ENCODE results near the gene SUMO2.
"Not testable (repeated sequence)": the region's sequence is repeated elsewhere in the genome, so short reads cannot be mapped to it uniquely, and the experiment has no call there.

Gene SUMO2

GRCh38 chr17:75163074-75163473 is 19.7 kb downstream of the SUMO2 start:
- H3K9me3 ChIP-seq (ENCODE audit: severe bottlenecking): no peaks in the 10 kb centered on the region
- no peak for DNase-seq
- H3K4me3 ChIP-seq (ENCODE audit: low read depth, low read length): no peak overlapping the region
- no peaks in the 10 kb centered on the region for H3K27me3 ChIP-seq (ENCODE audit: insufficient read depth, low read depth, severe bottlenecking)
- H3K27ac ChIP-seq: no peak overlapping the region
- peaks cover 86% of the 10 kb centered on the region for H3K36me3 ChIP-seq
- TF ChIP-seq CTCF (IDR thresholded peaks at IDR 0.05; ENCODE audit: low read depth, low read length): no peak

- no peaks in the 10 kb centered on the region for H3K9me3 ChIP-seq (ENCODE audit: severe bottlenecking)
- no peak overlapping the region for H3K27ac ChIP-seq
- DNase-seq: no peak
- H3K27me3 ChIP-seq (ENCODE audit: insufficient read depth, low read depth, severe bottlenecking): no peaks in the 10 kb centered on the region
- TF ChIP-seq CTCF (IDR thresholded peaks at IDR 0.05; ENCODE audit: low read depth, low read length): no peak
- H3K36me3 ChIP-seq: peaks cover 74% of the 10 kb centered on the region
- no peak overlapping the region for H3K4me3 ChIP-seq (ENCODE audit: low read depth, low read length)
Measured at GRCh38 chr17:75160211-75160610, 22.5 kb downstream of the SUMO2 start.

GRCh38 chr17:75159196-75160031 is 23.3 kb downstream of the SUMO2 start:
- H3K4me3 ChIP-seq (ENCODE audit: low read depth, low read length): no peak overlapping the region
- H3K27ac ChIP-seq: no peak overlapping the region
- H3K36me3 ChIP-seq: peaks cover 66% of the 10 kb centered on the region
- no peaks in the 10 kb centered on the region for H3K27me3 ChIP-seq (ENCODE audit: insufficient read depth, low read depth, severe bottlenecking)
- no peak for DNase-seq
- H3K9me3 ChIP-seq (ENCODE audit: severe bottlenecking): no peaks in the 10 kb centered on the region
- no peak for TF ChIP-seq CTCF (IDR thresholded peaks at IDR 0.05; ENCODE audit: low read depth, low read length)

- not testable (repeated sequence) for H3K4me3 ChIP-seq (ENCODE audit: low read depth, low read length); H3K27me3 ChIP-seq (ENCODE audit: insufficient read depth, low read depth, severe bottlenecking); H3K9me3 ChIP-seq (ENCODE audit: severe bottlenecking); DNase-seq; H3K27ac ChIP-seq
- H3K36me3 ChIP-seq: peaks cover 59% of the 10 kb centered on the region
Measured at GRCh38 chr17:75158480-75158879, 24.3 kb downstream of the SUMO2 start.

- peaks cover 54% of the 10 kb centered on the region for H3K36me3 ChIP-seq
- no peaks in the 10 kb centered on the region for H3K27me3 ChIP-seq (ENCODE audit: insufficient read depth, low read depth, severe bottlenecking)
- H3K9me3 ChIP-seq (ENCODE audit: severe bottlenecking): no peaks in the 10 kb centered on the region
- H3K4me3 ChIP-seq (ENCODE audit: low read depth, low read length): no peak overlapping the region; the same call in 1 of the 2 replicates
- H3K27ac ChIP-seq: peak overlapping the region; percentile 55
- DNase-seq: no peak
- TF ChIP-seq CTCF (IDR thresholded peaks at IDR 0.05; ENCODE audit: low read depth, low read length): no peak
Measured at GRCh38 chr17:75155191-75155601, 27.6 kb downstream of the SUMO2 start.

- Histone ChIP-seq H3K27me3 (ENCODE audit: insufficient read depth, low read depth, severe bottlenecking) (no peaks in the 10 kb centered on the region), H3K36me3 (peaks cover 51% of the 10 kb centered on the region), H3K4me3 (ENCODE audit: low read depth, low read length) (peak within 1 kb of the TSS; percentile 81), H3K9me3 (ENCODE audit: severe bottlenecking) (no peaks in the 10 kb centered on the region), H3K27ac (peak within 1 kb of the TSS; percentile 85)
- DNase-seq: peak; percentile 100
- TF ChIP-seq CTCF (IDR thresholded peaks at IDR 0.05; ENCODE audit: low read depth, low read length): no peak
Measured at GRCh38 chr17:75154195-75155106, 28.3 kb downstream of the SUMO2 start, which contains the start of gene JPT1. Gene JPT1, minus strand, starts transcription at chr17:75154512. Its CDS starts 115 bp downstream, at chr17:75154397.

All from WERI-Rb-1 (cell line).